ENCODE data around the gene FKBP5. TPM values are rescaled to one million over a fixed set of nuclear protein-coding genes. Genes with fewer than 3 reads are reported as not detected.
A peak's percentile ranks its signal among the peaks of the same experiment; 100 is the strongest.

Gene FKBP5
- total and polyA plus RNA-seq, 9 of the 15 experiments (the other 6 are each of a cell fraction or from before 2014, with no cell fraction given): 32.7 to 151 (median 75.0) TPM

DNA sequence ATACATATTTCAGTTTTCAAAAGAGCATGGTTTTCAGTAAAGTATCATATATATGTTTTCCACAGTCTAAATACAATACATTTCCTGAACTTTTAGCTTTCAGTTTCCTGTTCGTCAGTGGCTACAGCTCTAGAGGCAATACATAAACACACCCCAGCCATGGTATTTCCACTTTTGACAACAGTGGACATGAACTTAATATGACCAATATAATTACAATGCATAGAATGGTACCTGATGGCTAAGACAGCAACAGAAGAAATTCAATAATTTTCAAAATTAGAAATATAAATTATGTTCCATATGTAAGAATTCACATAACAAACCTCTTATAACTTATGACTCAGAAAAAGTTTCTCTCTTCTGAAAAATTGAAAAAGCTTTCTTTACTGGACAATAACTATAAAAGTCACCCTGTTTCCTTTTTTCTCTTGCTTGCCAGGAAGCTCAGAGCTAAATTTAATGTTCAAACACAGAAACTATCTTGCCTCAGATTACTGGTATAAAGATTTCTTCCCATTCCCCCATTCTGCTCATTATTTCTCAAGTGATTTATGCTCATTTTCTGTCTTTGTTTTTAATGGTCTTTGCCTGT is 19.2 kb downstream of the FKBP5 start:
- Histone ChIP-seq H3K4me2 (ENCODE audit: insufficient read depth, low read length) (no peak overlapping the region), H3K4me3 (no peak overlapping the region), H3K36me3 (ENCODE audit: control insufficient read depth, insufficient read depth, low read length) (peaks cover 8% of the 10 kb centered on the region), H3K9me3 (replicated peaks; ENCODE audit: control insufficient read depth, insufficient read depth, low read depth, low read length) (no peaks in the 10 kb centered on the region; the same call in 1 of the 2 replicates), H3K9me1 (ENCODE audit: control insufficient read depth, insufficient read depth, low read length) (no peaks in the 10 kb centered on the region), H3K79me2 (ENCODE audit: control insufficient read depth, insufficient read depth, low read length) (peaks cover 93% of the 10 kb centered on the region), H2AFZ (ENCODE audit: low read depth, low read length) (no peak overlapping the region), H3K27ac (ENCODE audit: extremely low read depth, low read depth, low read length) (no peak overlapping the region), H3K27me3 (ENCODE audit: control insufficient read depth in 2 of 2, insufficient read depth in 2 of 2, low read length in 2 of 2) (no peaks in the 10 kb centered on the region), H3K4me1 (replicated peaks in 1 of 2; ENCODE audit: control insufficient read depth in 2 of 2, insufficient read depth in 2 of 2, low read length in 2 of 2) (peaks cover 7 to 9% of the 10 kb centered on the region in 2 experiments; a peak in 3 of 5 replicates), H4K20me1 (replicated peaks; ENCODE audit: control insufficient read depth, insufficient read depth, low read length) (no peaks in the 10 kb centered on the region), H3K9ac (ENCODE audit: insufficient read depth in 1 of 2, low read depth in 2 of 2, low read length in 2 of 2) (no peak overlapping the region)
- WGBS (ENCODE audit: insufficient coverage, low coverage, missing lambda C conversion rate): 65% methylated on average over 1 of the region's 1 CpG
- FAIRE-seq: no peak
- CTCF ChIA-PET (ENCODE audit: low intra/inter-chr PET ratio): no interaction called here
- in situ Hi-C loops (cut with MboI): no loop called here
- TF ChIP-seq, protein P1, sequence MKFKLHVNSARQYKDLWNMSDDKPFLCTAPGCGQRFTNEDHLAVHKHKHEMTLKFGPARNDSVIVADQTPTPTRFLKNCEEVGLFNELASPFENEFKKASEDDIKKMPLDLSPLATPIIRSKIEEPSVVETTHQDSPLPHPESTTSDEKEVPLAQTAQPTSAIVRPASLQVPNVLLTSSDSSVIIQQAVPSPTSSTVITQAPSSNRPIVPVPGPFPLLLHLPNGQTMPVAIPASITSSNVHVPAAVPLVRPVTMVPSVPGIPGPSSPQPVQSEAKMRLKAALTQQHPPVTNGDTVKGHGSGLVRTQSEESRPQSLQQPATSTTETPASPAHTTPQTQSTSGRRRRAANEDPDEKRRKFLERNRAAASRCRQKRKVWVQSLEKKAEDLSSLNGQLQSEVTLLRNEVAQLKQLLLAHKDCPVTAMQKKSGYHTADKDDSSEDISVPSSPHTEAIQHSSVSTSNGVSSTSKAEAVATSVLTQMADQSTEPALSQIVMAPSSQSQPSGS (CRISPR knock-in tag; IDR thresholded peaks at IDR 0.05): no peak
- TF ChIP-seq CEBPB (tag; IDR thresholded peaks at IDR 0.05): 0 out of 2 replicates have a peak, but pooled peaks have one; percentile 9
- BruUV-seq (replicated peaks): no TSS peak
- DNase-seq (ENCODE audit: extremely low read depth in 1 of 4, low spot score in 3 of 4): no peak
- intact Hi-C loops (cut with micrococcal nuclease): no loop called here
- no peak for ATAC-seq
- POLR2A ChIA-PET: interaction anchor here (0.7 to 2.9 kb wide), 3 partner anchors 9 to 18 kb away, joined by 3 to 11 read pairs (median 3); no protein-coding TSS in a partner anchor
